C4-2B (cell line): ENCODE measurements around the gene CDH8.

ENCODE experiments used
- H3K27ac ChIP-seq: fragments of 450-650 bp; 2 replicates; pipeline ENCODE4 v1.5.1; 2017
- ZFX ChIP-seq: fragments of 450-650 bp; IDR thresholded peaks from 2 replicates; pipeline ENCODE4 v1.6.1; 2017
- TF ChIP-seq, protein P1 (sequence below): fragments of 450-650 bp; conservative IDR thresholded peaks from 2 replicates; pipeline ENCODE4 v1.5.1; 2017; ENCODE audit warnings: mild to moderate bottlenecking

CDH8 gene

DNA sequence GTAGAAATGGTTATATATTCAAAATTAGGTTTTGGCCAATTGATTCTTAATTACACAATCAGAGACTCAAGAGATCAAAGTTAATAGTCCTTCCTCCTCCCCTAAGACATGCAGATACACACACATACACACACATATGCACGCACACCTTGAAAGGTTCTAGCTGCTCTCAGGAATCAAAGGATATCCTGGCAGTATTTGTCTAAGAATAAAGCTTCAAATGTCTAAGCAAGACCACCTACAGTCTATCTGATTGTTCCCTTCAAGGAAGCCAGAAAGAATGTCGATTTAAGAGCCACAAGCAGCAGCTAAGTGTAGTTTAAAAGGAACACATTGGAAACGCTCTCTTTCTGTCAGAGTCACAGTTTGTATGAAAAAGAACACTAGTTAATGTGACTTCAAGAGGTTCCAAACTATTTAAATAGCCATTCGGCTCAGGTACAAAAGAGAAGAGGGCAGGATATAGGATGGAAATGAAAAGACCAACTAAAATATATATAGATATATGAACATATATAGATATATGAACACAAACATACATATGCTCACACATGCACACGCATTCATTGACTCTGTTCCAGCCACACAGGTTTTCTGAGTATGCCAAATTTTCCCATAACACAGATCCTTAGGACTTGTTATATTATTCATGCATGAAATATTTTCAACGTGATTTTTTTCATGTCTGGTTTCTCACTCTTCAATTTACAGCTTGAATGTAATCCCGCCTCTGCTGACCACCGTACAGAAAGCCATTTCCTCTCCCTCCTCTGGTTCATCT, 79.0 kb downstream of the CDH8 start:
- TF ChIP-seq, protein P1, sequence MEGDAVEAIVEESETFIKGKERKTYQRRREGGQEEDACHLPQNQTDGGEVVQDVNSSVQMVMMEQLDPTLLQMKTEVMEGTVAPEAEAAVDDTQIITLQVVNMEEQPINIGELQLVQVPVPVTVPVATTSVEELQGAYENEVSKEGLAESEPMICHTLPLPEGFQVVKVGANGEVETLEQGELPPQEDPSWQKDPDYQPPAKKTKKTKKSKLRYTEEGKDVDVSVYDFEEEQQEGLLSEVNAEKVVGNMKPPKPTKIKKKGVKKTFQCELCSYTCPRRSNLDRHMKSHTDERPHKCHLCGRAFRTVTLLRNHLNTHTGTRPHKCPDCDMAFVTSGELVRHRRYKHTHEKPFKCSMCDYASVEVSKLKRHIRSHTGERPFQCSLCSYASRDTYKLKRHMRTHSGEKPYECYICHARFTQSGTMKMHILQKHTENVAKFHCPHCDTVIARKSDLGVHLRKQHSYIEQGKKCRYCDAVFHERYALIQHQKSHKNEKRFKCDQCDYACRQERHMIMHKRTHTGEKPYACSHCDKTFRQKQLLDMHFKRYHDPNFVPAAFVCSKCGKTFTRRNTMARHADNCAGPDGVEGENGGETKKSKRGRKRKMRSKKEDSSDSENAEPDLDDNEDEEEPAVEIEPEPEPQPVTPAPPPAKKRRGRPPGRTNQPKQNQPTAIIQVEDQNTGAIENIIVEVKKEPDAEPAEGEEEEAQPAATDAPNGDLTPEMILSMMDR = no peak
- TF ChIP-seq ZFX = no peak

GRCh38 chr16:61952841-61953240, 83.4 kb downstream of the CDH8 start:
- no peak overlapping the region for H3K27ac ChIP-seq
- no peak for TF ChIP-seq ZFX
- TF ChIP-seq, protein P1 = no peak

More for the DNA sequence above, 79.0 kb downstream of the CDH8 start:
- no peak overlapping the region for H3K27ac ChIP-seq

GRCh38 chr16:61948414-61948813, 87.8 kb downstream of the CDH8 start:
- TF ChIP-seq, protein P1 = no peak
- TF ChIP-seq ZFX = no peak
- no peak overlapping the region for H3K27ac ChIP-seq

DNA sequence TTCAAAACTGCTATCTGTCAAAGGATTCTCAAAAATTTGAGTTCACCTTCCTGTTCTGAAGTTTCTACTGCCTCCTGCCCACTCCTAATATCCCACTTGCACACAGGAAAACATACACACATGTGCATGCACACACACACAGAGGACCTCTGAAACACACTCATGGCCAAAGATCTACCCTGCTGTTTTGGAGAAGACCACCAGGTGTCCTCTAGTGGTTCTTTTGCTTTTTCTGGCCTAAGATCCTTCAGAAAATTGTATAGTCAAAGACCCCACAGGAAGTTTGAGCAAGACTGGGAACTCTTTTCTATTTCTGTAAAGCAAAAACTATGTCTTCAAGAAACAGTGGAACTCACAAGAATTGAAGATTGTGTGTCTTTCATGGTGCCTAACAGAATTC, 90.2 kb downstream of the CDH8 start:
- H3K27ac ChIP-seq = no peak overlapping the region
- TF ChIP-seq ZFX = no peak
- TF ChIP-seq, protein P1 = no peak

GRCh38 chr16:61945511-61945910, 90.7 kb downstream of the CDH8 start:
- no peak overlapping the region for H3K27ac ChIP-seq
- TF ChIP-seq, protein P1 = no peak
- TF ChIP-seq ZFX = no peak

DNA sequence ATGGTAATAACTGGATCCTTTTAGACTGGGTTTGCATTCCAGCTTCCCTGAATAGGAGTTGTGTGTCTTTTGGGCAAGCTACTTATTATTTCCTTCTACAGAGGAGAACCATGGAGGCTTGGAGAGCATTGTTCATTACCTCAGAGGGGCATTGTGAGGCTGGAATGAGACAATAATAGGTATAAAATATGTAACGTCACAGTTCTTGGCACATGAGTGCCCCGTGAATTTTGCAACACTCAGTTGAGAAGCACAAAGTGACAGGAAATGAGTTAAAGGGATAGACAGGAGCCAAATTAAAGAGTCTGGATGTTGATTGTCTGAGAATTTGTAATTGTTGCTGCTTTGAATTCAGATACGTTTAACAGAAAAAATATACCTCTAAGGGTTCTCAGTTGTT, 92.2 kb downstream of the CDH8 start:
- H3K27ac ChIP-seq = no peak overlapping the region
- no peak for TF ChIP-seq ZFX
- TF ChIP-seq, protein P1 = no peak

DNA sequence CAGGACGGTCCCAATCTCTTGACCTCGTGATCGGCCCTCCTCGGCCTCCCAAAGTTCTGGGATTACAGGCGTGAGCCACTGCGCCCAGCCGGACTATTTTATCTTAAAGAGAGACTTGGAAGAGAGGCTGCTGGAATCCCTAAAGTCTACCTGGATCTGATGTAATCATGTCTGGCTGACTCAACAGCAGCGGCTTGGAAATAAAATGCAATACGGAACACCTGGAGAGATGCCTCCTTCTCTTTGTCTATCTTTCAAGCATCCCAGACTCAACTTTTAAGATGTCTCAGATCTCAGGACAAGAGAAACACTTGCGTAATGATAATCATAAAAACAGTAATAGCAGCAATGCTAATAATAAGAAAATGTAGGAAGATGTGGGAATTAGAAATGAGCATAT, 95.6 kb downstream of the CDH8 start:
- no peak overlapping the region for H3K27ac ChIP-seq
- TF ChIP-seq ZFX = no peak
- TF ChIP-seq, protein P1 = no peak
